ENCODE measurements around the gene DNAH12. TPM values are rescaled to one million over a fixed set of nuclear protein-coding genes. Genes with fewer than 3 reads are reported as not detected.
A peak's percentile ranks its signal among the peaks of the same experiment; 100 is the strongest.

DNAH12 gene
- total RNA-seq, 1 experiment from 2014 or later = 0.07 TPM

DNA sequence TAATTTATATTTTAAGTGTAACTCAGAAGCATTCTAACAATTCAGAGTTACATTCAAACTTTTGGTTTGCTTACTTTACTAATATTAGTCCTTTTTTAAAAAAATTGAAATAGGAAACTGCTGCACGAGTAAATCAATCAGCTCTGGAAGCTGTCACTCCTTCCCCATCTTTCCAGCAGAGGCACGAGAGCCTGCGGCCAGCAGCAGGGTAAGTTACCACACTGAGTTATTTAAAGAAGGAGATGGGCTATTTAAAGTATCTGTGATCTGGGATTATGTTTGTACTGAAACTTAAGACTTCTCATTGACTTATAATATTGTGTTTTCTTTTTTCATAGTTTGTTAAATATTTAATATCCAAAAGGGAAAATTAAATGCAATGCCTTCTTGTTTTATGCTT lies 287.3 kb downstream of the DNAH12 start:
- Histone ChIP-seq H2AFZ (ENCODE audit: low read length) (no peak overlapping the region), H4K20me1 (ENCODE audit: low read length) (no peaks in the 10 kb centered on the region), H3K4me2 (ENCODE audit: low read length) (no peak overlapping the region), H3K9ac (ENCODE audit: low read length) (no peak overlapping the region), H3K4me1 (ENCODE audit: insufficient read depth, low read length) (peaks cover 3% of the 10 kb centered on the region; the same call in 1 of the 2 replicates), H3K9me2 (replicated peaks; ENCODE audit: low read length) (no peaks in the 10 kb centered on the region), H3K4me3 (ENCODE audit: low read length) (no peak overlapping the region), H3K79me2 (ENCODE audit: low read length) (no peaks in the 10 kb centered on the region), H3K27ac (ENCODE audit: low read length) (no peak overlapping the region), H3F3A (ENCODE audit: low read length, unreplicated experiment) (no peaks in the 10 kb centered on the region), H3K36me3 (ENCODE audit: low read depth, low read length) (peaks cover 33% of the 10 kb centered on the region), H3K27me3 (ENCODE audit: low read length) (no peaks in the 10 kb centered on the region), H3K9me3 (ENCODE audit: low read length) (no peaks in the 10 kb centered on the region)
- intact Hi-C loops (cut with micrococcal nuclease) = no loop called here
- no peak for TF ChIP-seq EZH2phosphoT487 (IDR thresholded peaks at IDR 0.05; ENCODE audit: borderline replicate concordance, low read length)
- TF ChIP-seq, protein P1, sequence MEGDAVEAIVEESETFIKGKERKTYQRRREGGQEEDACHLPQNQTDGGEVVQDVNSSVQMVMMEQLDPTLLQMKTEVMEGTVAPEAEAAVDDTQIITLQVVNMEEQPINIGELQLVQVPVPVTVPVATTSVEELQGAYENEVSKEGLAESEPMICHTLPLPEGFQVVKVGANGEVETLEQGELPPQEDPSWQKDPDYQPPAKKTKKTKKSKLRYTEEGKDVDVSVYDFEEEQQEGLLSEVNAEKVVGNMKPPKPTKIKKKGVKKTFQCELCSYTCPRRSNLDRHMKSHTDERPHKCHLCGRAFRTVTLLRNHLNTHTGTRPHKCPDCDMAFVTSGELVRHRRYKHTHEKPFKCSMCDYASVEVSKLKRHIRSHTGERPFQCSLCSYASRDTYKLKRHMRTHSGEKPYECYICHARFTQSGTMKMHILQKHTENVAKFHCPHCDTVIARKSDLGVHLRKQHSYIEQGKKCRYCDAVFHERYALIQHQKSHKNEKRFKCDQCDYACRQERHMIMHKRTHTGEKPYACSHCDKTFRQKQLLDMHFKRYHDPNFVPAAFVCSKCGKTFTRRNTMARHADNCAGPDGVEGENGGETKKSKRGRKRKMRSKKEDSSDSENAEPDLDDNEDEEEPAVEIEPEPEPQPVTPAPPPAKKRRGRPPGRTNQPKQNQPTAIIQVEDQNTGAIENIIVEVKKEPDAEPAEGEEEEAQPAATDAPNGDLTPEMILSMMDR (conservative IDR thresholded peaks at IDR 0.05; ENCODE audit: low read depth, low read length) = no peak
- TF ChIP-seq EZH2 (IDR thresholded peaks at IDR 0.05; ENCODE audit: low read length, unreplicated experiment) = no peak
- ATAC-seq (no peak), DNase-seq (no peak)
- CTCF ChIA-PET = no interaction called here
- POLR2A ChIA-PET (ENCODE audit: unreplicated experiment) = no interaction called here
- BruUV-seq (replicated peaks) = no TSS peak

DNA sequence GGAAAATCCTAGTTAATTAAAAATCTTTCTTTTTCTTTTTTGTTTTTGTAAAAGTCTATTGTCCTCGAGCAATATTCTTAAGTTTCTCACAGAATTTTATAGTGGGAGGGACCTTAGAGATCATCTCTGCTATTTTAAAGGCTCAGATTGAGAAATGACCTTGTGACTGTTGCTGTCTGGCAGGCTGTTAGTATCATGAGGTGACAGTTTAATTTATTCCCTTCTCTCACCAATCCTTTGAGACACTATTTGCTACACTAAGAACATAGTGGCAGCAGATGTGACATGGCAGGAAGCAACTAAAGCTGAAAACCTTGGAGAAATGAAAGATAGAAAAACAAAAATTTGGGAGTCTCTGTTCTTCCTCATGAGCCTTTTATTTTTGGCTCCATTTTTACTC lies 291.7 kb downstream of the DNAH12 start:
- no peaks in the 10 kb centered on the region for H3K79me2 ChIP-seq (ENCODE audit: low read length)
- intact Hi-C loops (cut with micrococcal nuclease) = no loop called here
- H3K9ac ChIP-seq (ENCODE audit: low read length) = no peak overlapping the region
- ChIA-PET CTCF (no interaction called here), POLR2A (ENCODE audit: unreplicated experiment) (interaction anchor here (0.6 kb wide), 1 partner anchor 24 kb away, joined by 3 read pairs; no protein-coding TSS in a partner anchor)
- no peaks in the 10 kb centered on the region for H3F3A ChIP-seq (ENCODE audit: low read length, unreplicated experiment)
- H3K4me2 ChIP-seq (ENCODE audit: low read length) = no peak overlapping the region
- no TSS peak for BruUV-seq (replicated peaks)
- H3K27me3 ChIP-seq (ENCODE audit: low read length) = no peaks in the 10 kb centered on the region
- no peaks in the 10 kb centered on the region for H3K9me2 ChIP-seq (replicated peaks; ENCODE audit: low read length)
- no peaks in the 10 kb centered on the region for H3K9me3 ChIP-seq (ENCODE audit: low read length)
- no peak overlapping the region for H3K27ac ChIP-seq (ENCODE audit: low read length)
- peaks cover 26% of the 10 kb centered on the region; the same call in 1 of the 2 replicates for H3K36me3 ChIP-seq (ENCODE audit: low read depth, low read length)
- H4K20me1 ChIP-seq (ENCODE audit: low read length) = no peaks in the 10 kb centered on the region
- peaks cover under 1% of the 10 kb centered on the region; the same call in 1 of the 2 replicates for H3K4me1 ChIP-seq (ENCODE audit: insufficient read depth, low read length)
- no peak overlapping the region for H3K4me3 ChIP-seq (ENCODE audit: low read length)
- H2AFZ ChIP-seq (ENCODE audit: low read length) = no peak overlapping the region
- ATAC-seq = no peak
- TF ChIP-seq EZH2phosphoT487 (IDR thresholded peaks at IDR 0.05; ENCODE audit: borderline replicate concordance, low read length) = no peak
- no peak for TF ChIP-seq EZH2 (IDR thresholded peaks at IDR 0.05; ENCODE audit: low read length, unreplicated experiment)
- no peak for DNase-seq

DNA sequence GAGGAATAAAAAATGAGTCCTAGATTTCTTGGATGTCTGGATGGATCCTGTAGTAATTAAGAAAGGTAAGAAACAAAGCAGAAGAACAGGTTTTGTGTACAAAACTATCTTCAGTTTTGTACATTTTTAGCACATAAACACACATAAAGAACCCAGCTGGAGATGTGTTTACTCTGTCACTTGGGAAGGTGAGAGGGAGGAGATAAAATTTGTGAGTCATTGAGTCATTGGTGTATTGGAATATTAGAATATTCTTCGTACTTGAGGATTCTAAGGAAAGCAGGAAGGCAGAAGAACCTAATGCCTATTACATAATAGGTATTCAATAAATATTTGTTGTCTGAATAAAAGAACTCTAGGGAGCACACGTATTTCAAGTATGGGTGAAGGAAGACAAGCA lies 299.2 kb downstream of the DNAH12 start:
- CTCF ChIA-PET = interaction anchor here (0.6 kb wide), 1 partner anchor 153 kb away, joined by 6 read pairs; no protein-coding TSS in a partner anchor
- no TSS peak for BruUV-seq (replicated peaks)

More for the DNA sequence above, 299.2 kb downstream of the DNAH12 start:
- H3K4me3 ChIP-seq (ENCODE audit: low read length) = no peak overlapping the region
- no peaks in the 10 kb centered on the region for H3K9me3 ChIP-seq (ENCODE audit: low read length)
- no peaks in the 10 kb centered on the region for H3K9me2 ChIP-seq (replicated peaks; ENCODE audit: low read length)
- H2AFZ ChIP-seq (ENCODE audit: low read length) = no peak overlapping the region
- H3K4me2 ChIP-seq (ENCODE audit: low read length) = no peak overlapping the region
- intact Hi-C loops (cut with micrococcal nuclease) = no loop called here
- H3K27ac ChIP-seq (ENCODE audit: low read length) = no peak overlapping the region
- ATAC-seq (no peak), DNase-seq (peak; percentile 5)
- no peaks in the 10 kb centered on the region for H3K27me3 ChIP-seq (ENCODE audit: low read length)
- POLR2A ChIA-PET (ENCODE audit: unreplicated experiment) = no interaction called here
- H3K36me3 ChIP-seq (ENCODE audit: low read depth, low read length) = peaks cover 41% of the 10 kb centered on the region; the same call in 1 of the 2 replicates
- no peak overlapping the region for H3K9ac ChIP-seq (ENCODE audit: low read length)
- no peaks in the 10 kb centered on the region for H3F3A ChIP-seq (ENCODE audit: low read length, unreplicated experiment)
- H3K4me1 ChIP-seq (ENCODE audit: insufficient read depth, low read length) = no peaks in the 10 kb centered on the region
- H3K79me2 ChIP-seq (ENCODE audit: low read length) = no peaks in the 10 kb centered on the region
- TF ChIP-seq EZH2 (IDR thresholded peaks at IDR 0.05; ENCODE audit: low read length, unreplicated experiment) (no peak), EZH2phosphoT487 (IDR thresholded peaks at IDR 0.05; ENCODE audit: borderline replicate concordance, low read length) (no peak)
- TF ChIP-seq, protein P1 (conservative IDR thresholded peaks at IDR 0.05; ENCODE audit: low read depth, low read length) = no peak
- H4K20me1 ChIP-seq (ENCODE audit: low read length) = no peaks in the 10 kb centered on the region

Other genes with a start within 250 kb of the DNAH12 start
- gene PDE12, start 11.9 kb upstream of the DNAH12 start, total RNA-seq (2014; rRNA removed) = 25.3 and 32.3 TPM in 2 replicates
- 130 and 135 TPM in 2 replicates for gene ARF4, start 53.0 kb upstream of the DNAH12 start, total RNA-seq (2014; rRNA removed)
- gene DENND6A, start 148.7 kb upstream of the DNAH12 start, total RNA-seq (2014; rRNA removed) = 16.9 and 17.6 TPM in 2 replicates
- 55.2 and 60.0 TPM in 2 replicates for gene SLMAP, start 212.0 kb upstream of the DNAH12 start, total RNA-seq (2014; rRNA removed)